Measurements from ENCODE around the gene BAAT. TPM values are rescaled to one million over a fixed set of nuclear protein-coding genes. Genes with fewer than 3 reads are reported as not detected.

Gene BAAT
- total and polyA plus RNA-seq, 11 donors = 0.03 to 0.32 (median 0.17) TPM; not detected in 6

DNA sequence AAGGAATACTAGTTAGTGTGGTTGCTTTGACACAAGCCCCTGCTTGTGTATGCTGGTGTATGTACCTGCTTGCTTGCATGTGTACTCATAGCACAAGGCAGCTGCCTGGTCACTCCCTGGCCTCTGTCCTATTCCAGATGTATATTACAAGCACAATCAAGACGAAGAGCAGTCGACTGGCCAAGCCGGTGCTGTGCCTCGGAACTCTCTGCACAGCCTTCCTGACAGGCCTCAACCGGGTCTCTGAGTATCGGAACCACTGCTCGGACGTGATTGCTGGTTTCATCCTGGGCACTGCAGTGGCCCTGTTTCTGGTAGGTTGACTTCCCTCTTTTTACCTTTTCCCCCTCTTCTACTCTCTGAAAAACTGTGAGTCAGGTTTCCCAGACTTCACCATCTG, 72.1 kb downstream of the BAAT start:
- WGBS, 4 donors = 91 to 94% (median 92%) methylated on average over 8 of the region's 8 CpGs
- TF ChIP-seq, protein P1, sequence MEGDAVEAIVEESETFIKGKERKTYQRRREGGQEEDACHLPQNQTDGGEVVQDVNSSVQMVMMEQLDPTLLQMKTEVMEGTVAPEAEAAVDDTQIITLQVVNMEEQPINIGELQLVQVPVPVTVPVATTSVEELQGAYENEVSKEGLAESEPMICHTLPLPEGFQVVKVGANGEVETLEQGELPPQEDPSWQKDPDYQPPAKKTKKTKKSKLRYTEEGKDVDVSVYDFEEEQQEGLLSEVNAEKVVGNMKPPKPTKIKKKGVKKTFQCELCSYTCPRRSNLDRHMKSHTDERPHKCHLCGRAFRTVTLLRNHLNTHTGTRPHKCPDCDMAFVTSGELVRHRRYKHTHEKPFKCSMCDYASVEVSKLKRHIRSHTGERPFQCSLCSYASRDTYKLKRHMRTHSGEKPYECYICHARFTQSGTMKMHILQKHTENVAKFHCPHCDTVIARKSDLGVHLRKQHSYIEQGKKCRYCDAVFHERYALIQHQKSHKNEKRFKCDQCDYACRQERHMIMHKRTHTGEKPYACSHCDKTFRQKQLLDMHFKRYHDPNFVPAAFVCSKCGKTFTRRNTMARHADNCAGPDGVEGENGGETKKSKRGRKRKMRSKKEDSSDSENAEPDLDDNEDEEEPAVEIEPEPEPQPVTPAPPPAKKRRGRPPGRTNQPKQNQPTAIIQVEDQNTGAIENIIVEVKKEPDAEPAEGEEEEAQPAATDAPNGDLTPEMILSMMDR (IDR thresholded peaks at IDR 0.05) = no peak
- no peak for TF ChIP-seq POLR2A (IDR thresholded peaks at IDR 0.05)

DNA sequence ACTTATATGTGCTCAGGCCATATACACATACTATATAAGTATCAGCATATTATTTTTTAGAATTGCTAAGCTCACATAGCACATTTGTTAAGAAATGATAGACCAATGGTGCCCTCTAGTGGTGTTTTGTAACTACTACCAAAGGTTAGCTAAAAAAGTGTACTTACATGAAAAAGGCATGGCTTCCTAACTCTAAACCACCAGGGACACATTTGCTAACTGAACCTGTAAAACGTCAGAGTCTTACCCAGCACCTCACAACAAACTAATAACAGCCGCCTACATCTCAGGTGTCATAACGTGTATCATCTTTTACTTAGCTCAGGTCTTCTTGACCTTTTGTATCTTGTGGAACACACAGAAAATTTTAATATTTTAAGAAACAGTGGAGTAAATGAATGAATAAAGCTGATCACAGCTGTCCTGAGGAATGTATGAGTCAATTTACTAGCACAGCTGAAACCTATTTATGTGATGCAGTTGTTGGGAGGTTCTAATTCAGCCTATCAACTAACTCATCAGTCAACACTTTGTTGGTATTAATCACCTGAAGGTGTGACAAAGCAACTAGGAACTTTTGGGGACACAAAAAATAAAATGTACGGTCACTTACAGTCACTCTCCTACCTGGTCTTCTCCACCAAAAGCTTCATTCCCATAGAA, 72.9 kb downstream of the BAAT start:
- Histone ChIP-seq H3K36me3 (no peaks in the 10 kb centered on the region), H3K27ac (no peak overlapping the region), H3K4me3 (no peak overlapping the region), H3K4me1 (no peaks in the 10 kb centered on the region), H3K27me3 (peaks cover 0 to 17% (median 0%) of the 10 kb centered on the region in 9 donors), H3K9me3 (no peaks in the 10 kb centered on the region)
- ATAC-seq (peak in 1 of 4 donors; percentile 45), DNase-seq (no peak)
- intact Hi-C loops (cut with DNase I) = loop anchor here (1.0 to 5.0 kb wide), 9 partner anchors 193 to 711 kb away; no protein-coding TSS in a partner anchor
- TF ChIP-seq, protein P1 (IDR thresholded peaks at IDR 0.05) = peak; percentile 59 to 83 (median 72)
- TF ChIP-seq POLR2A (IDR thresholded peaks at IDR 0.05) = no peak
- 22 to 24% (median 23%) methylated on average over 4 of the region's 4 CpGs for WGBS, 4 donors

More for the DNA sequence above, 72.1 kb downstream of the BAAT start:
- H3K4me3 ChIP-seq = no peak overlapping the region
- no peak overlapping the region for H3K27ac ChIP-seq
- ATAC-seq (no peak), DNase-seq (no peak)
- no peaks in the 10 kb centered on the region for H3K4me1 ChIP-seq
- peaks cover 0 to 17% (median 0%) of the 10 kb centered on the region in 9 donors for H3K27me3 ChIP-seq
- H3K9me3 ChIP-seq = no peaks in the 10 kb centered on the region
- no peaks in the 10 kb centered on the region for H3K36me3 ChIP-seq
- intact Hi-C loops (cut with DNase I) = loop anchor here in 9 of 10 donors (2.0 to 5.0 kb wide), 5 partner anchors 195 to 710 kb away; no protein-coding TSS in a partner anchor

DNA sequence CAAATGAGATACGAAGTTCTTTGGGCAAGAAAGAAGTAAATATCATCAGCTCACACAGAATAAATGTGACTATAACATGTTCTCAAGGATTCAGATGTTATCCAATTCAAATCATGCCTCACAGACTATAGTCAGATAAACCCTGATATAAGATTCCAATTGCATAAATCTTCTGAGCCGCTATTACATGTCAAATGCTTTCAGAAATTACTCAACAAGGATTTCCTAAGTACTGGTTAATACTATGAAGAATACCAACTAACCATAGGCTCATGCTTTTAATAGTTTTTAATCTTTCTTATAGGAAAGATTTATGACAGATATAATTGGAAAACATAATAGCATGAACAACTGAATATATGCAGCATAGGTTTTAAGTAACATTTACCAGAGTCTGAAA, 73.6 kb downstream of the BAAT start:
- no peak for ATAC-seq
- WGBS, 4 donors = 18 to 39% (median 31%) methylated on average over 2 of the region's 2 CpGs
- Histone ChIP-seq H3K9me3 (no peaks in the 10 kb centered on the region), H3K27me3 (peaks cover 0 to 17% (median 0%) of the 10 kb centered on the region in 9 donors), H3K36me3 (no peaks in the 10 kb centered on the region), H3K4me1 (no peaks in the 10 kb centered on the region), H3K4me3 (no peak overlapping the region), H3K27ac (no peak overlapping the region)
- intact Hi-C loops (cut with DNase I) = loop anchor here (1.0 to 5.0 kb wide), 9 partner anchors 192 to 710 kb away; no protein-coding TSS in a partner anchor
- TF ChIP-seq, protein P1 (IDR thresholded peaks at IDR 0.05) = no peak
- no peak for TF ChIP-seq POLR2A (IDR thresholded peaks at IDR 0.05)
- no peak for DNase-seq

Other genes with a start within 250 kb of the BAAT start
- 10 to 100 TPM; 12.3 to 18.3 (median 15.6) TPM for gene MRPL50, start 13.6 kb upstream of the BAAT start, total RNA-seq
- gene MRPL50, start 13.6 kb upstream of the BAAT start, polyA plus RNA-seq = 10 to 100 TPM; 14.1 to 15.2 TPM
- gene ZNF189, start 13.8 kb upstream of the BAAT start, total RNA-seq = 10 to 100 TPM; 16.9 to 34.6 (median 19.3) TPM
- 10 to 100 TPM in 1 of 2 donors, 1 to 10 TPM in 1; 10.0 to 19.3 TPM for gene ZNF189, start 13.8 kb upstream of the BAAT start, polyA plus RNA-seq
- gene ALDOB, start 50.8 kb upstream of the BAAT start, total RNA-seq = 1 to 10 TPM in 1 of 9 donors, under 1 TPM in 5, not detected in 3; 0.36 to 1.8 (median 0.52) TPM
- gene ALDOB, start 50.8 kb upstream of the BAAT start, polyA plus RNA-seq = under 1 TPM; 0.15 to 0.42 TPM
- 10 to 100 TPM; 23.0 to 63.7 (median 50.6) TPM for gene RNF20, start 148.8 kb upstream of the BAAT start, total RNA-seq
- 10 to 100 TPM; 14.1 to 22.6 TPM for gene RNF20, start 148.8 kb upstream of the BAAT start, polyA plus RNA-seq
- gene PPP3R2, start 210.0 kb upstream of the BAAT start, total RNA-seq = not detected
- not detected for gene PPP3R2, start 210.0 kb upstream of the BAAT start, polyA plus RNA-seq